HG02852 (cell line): ENCODE measurements around the gene TXLNG.
"Not testable (repeated sequence)": the region's sequence is repeated elsewhere in the genome, so short reads cannot be mapped to it uniquely, and the experiment has no call there.

Source experiments
- ATAC-seq: cut with Tn5 transposase; IDR thresholded peaks from one replicate; pipeline ENCODE4 v1.9.1; 2021; ENCODE audit warnings: mild to moderate bottlenecking, moderate library complexity; ENCODE audit not compliant: unreplicated experiment

The TXLNG gene

GRCh38 chrX:16784440-16784839 lies 1.8 kb upstream of the TXLNG start:
- ATAC-seq: not testable (repeated sequence)

GRCh38 chrX:16785247-16786138 lies 773 bp upstream of the TXLNG start:
- ATAC-seq: no peak

GRCh38 chrX:16786791-16787735 lies 797 bp downstream of the TXLNG start:
- ATAC-seq: peak; percentile 14

- no peak for ATAC-seq
These were observed 2.2 kb downstream of the TXLNG start for GRCh38 chrX:16788477-16788876.

GRCh38 chrX:16796298-16796697 lies 10.0 kb downstream of the TXLNG start:
- ATAC-seq: no peak

- no peak for ATAC-seq
These were observed 11.1 kb downstream of the TXLNG start for GRCh38 chrX:16797358-16797757.

- no peak for ATAC-seq
These were observed 11.6 kb downstream of the TXLNG start for GRCh38 chrX:16797841-16798240.

GRCh38 chrX:16804923-16805464 lies 18.7 kb downstream of the TXLNG start:
- peak; percentile 78 for ATAC-seq

GRCh38 chrX:16807548-16807947 lies 21.3 kb downstream of the TXLNG start:
- no peak for ATAC-seq

- ATAC-seq: no peak
These were observed 21.8 kb downstream of the TXLNG start for GRCh38 chrX:16807976-16808542.

- no peak for ATAC-seq
These were observed 28.3 kb downstream of the TXLNG start for GRCh38 chrX:16814597-16814996.

- ATAC-seq: no peak
These were observed 33.4 kb downstream of the TXLNG start for GRCh38 chrX:16819634-16820033.

- no peak for ATAC-seq
These were observed 36.5 kb downstream of the TXLNG start for GRCh38 chrX:16822723-16823122.

GRCh38 chrX:16825264-16826035 lies 39.2 kb downstream of the TXLNG start:
- ATAC-seq: no peak

GRCh38 chrX:16826207-16826606 lies 39.9 kb downstream of the TXLNG start:
- no peak for ATAC-seq

GRCh38 chrX:16827225-16827624 lies 41.0 kb downstream of the TXLNG start:
- no peak for ATAC-seq

- no peak for ATAC-seq
These were observed 42.0 kb downstream of the TXLNG start for GRCh38 chrX:16828124-16828908.

- no peak for ATAC-seq
These were observed 46.0 kb downstream of the TXLNG start for GRCh38 chrX:16832301-16832700.

- ATAC-seq: no peak
These were observed 48.5 kb downstream of the TXLNG start for GRCh38 chrX:16834806-16835205.
